ENCODE data around the gene KIRREL1.

KIRREL1 gene

DNA sequence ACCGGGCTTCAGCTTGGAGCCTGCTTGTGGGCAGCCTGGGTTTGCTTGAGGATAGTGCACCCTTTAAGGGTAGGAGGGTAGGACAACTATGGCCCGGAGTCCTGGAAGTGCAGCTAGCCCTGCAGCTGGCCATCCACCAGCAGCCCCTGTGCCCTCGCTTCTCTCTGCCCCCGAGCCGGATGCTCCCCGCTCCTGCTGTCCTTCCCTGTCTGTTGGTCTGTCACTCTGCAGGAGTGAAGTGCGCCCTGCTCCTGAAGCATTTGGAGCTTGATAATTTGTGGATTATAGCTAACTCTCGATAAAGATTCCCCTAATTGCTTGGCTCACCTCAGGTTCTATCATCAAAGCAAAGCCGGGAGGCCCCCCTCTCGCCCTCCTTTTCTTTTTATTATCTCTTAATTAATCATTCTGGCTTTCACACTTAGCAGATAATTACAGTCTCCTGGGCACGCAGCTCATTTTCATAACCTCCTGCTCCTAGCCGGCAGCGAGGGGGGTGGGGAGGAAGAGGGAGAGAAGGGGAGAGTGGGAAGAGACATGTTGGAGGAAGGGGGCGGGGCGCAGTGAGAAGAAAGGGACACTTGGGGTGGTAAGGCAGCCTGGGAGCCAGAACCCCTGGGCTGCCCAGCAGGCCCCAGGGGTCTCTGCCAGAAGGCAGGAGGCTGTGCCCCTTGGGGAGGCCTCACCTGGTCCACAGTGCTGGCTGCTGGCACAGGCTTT, 14.4 kb downstream of the KIRREL1 start:
- no peak for DNase-seq

DNA sequence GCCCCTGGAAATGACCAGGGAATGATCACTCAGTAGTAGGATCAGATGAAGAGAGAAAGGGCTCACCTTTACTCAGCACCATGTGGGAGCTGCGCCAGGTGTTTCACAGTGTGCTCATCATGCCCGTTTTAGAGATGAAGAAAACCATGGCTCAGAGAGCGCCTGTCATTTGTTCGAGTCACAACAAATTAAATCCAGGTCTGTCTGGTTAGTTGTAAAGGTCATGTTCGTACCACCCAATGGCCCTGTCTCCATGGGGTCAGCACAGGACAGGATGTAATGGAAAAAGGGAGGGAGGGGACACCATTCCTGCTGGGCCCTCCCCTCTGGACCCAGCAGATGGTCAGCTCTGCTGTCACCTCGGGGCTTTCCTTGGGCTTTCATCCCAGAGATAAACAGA, 15.2 kb downstream of the KIRREL1 start:
- no peak for DNase-seq

DNA sequence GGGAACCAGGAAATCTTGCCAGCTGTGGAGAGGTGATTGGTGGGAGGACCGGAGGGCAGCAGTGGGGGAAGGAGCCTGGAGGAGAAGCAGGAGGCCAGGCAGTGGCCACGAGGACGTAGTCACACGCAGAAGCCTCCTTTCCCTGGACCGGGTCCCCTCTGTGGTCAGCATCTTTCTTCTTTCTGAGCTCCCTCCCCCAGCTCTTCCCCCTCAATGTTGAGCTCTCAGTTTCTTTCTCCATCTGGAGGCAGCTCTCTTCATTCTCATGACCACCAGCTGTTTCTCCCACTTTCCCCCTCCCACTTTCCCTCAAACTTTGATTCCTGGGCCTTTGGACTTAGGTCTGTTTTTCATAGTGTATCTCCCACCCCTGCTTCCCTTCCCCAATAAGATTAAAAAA, 18.3 kb downstream of the KIRREL1 start:
- no peak for DNase-seq

DNA sequence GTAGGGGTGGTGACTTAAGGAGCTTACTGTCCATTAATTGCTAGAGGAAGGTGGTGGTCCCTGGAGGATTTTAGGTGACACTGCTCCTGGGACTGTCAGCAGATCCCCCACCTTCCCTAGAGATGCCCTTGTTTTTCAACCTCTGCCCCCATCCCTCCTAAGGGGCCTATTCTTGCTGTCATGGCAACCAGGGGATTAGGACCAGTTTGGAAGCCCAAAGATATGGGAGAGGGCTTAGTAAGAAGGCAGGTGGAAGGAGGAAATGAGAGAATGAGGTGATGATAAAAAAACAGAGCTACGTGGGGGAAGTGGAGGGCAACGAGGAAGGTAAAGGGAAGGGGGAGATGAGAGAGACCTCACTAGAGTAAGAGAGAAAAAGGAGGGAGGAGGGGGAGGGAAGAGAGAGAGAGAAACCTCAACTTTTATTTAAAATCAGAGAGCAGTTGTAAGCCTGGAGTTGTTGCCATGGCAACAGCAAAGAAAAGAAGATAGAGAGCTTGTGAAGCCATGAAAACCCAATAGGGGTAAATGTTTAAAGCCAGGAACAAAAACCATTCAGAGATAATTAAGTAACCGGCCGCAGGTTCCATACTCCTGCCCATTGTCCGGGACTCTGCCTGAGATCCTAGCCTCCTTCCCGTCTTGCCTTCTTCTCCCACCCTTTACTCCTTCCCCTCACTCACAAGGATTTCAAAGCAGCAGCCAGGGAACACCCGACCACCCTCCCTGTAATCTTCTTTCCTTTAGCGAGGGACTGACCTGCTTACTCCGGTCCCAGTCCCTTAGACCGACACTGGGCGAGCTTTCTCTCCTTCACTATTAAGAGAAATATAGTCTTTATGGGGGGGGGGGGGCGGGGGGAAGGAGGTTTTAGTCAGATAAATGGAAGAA, 20.6 kb downstream of the KIRREL1 start:
- no peak for DNase-seq

DNA sequence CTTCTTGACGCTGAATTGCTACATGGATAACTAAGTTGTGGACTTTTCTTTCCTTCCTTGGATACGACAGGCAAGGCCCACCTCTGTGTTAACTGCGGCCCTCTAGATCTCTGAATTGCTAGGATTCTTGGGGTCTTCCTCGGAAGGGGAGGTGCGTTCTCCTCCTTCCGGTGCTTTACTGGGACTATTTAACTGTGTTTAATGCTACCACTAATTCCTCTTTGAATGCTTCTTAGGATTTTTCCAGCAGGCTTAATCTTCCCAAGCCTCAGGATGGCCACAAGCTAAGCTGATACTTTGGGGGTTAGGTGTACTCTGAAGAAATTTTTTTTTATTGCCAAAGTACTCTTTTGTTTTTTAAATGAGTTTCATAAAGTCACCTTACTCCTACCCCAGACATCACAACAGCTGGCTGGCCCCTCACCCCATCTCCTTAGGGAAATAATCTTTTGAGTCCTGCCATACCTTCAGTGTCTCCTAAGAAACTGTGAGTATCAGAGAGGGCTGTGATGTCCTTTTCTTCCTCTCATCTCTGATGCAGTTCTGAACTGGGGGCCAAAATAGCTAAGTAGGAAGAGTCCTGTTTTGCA, 21.4 kb downstream of the KIRREL1 start:
- DNase-seq, result no peak

DNA sequence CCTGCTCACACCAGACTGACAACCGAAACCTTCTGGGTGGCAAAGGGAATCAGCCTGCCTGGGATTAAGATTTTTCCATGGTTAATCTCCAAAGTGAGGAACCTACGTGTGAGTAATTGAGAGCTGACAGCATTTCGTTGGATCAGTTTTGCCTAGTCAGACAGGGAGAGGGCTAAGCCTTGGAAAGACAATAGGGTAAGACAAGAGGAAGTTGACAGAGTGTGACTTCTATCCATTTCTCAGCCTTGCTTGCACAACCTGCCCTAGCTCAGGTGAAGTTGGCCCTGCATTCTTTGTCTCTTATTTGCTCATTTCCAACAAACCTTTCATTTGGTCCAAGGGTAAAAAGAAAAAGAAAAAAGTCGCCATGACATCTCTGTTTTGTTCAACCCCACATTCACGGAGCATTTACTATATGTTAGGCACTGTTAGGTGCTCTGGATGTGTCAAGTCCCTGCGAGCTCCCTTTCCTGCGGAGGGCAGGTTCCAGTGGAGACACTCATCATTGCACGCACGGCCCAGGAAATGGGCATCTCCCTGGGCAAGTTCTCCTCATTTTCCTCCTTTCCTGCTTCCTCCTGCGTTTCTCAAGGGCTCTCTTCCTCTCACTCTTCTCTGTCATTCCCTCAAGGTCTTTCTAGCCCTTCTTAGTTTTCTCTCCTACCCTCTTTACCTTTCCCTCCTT, 23.3 kb downstream of the KIRREL1 start:
- DNase-seq, result no peak

DNA sequence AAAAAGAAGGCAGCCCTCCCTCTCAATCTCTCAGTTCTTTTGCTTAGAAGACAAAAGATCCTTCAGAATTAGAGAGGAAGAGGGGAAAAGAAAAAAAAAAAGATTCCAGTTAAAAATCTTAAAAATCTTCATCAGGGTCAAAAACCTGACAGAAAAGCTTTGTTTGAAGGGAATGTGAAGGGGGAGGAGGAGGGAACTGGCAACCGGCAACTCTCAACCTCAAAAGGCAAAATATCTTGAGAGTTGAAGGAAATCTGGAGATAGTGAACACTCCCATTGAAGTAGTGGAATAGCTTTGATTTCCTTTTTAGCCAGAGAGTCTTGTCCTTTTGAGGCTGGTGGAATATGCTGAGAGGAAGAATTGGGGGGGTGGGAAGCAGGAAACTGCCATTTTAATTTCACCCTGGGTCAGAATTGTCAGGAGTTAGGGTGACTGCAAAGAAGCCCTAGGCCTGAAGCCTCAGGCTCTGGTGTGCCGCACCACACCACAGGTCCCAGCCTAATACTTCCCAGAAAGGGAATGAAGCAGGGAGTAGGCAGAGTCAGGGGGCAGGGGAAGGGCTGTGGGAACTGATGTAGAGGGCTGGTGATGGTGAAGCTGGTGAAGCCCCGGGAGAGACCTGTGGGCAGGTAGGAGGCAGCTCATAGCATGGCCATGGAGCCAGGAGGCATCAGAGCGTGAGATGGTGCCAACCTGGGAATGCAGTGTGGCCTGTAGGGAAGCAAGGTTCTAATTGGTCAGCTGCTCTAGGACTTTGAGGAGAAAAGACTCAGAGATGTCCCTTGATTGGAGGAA, 24.6 kb downstream of the KIRREL1 start:
- DNase-seq, result no peak

DNA sequence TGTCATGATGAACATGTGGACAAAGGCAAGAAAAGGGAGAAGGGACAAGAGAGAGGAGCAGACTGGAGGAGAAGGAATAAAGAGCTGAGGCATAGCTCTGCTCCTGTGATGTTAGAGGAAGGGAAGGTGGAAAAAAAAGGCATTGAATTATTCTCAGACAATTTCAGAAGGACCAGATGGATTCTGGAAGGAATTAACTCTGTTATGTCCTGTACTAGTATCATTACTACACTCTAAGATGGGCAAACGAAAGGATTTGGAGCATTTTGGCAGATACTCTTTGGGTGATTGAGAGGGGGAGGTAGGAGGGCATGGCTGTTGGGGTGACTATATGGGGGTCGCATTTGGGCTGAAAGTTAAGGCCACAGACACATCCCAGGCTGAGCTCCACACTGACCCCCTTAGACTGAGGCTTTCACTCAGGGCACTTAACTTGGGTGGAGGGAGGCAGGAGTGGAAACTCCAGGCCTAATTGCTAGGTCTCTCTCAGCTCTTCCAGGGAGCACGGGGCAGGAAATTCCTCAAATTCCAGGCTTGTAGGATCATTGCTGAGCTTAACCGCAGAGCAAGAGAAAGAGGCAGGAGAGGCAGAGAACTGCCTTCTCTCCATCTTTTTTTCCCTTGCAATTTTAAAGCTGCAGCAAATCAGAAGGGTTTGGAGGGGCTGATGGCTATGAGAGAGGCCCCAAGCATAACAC, 25.9 kb downstream of the KIRREL1 start:
- DNase-seq, result no peak

DNA sequence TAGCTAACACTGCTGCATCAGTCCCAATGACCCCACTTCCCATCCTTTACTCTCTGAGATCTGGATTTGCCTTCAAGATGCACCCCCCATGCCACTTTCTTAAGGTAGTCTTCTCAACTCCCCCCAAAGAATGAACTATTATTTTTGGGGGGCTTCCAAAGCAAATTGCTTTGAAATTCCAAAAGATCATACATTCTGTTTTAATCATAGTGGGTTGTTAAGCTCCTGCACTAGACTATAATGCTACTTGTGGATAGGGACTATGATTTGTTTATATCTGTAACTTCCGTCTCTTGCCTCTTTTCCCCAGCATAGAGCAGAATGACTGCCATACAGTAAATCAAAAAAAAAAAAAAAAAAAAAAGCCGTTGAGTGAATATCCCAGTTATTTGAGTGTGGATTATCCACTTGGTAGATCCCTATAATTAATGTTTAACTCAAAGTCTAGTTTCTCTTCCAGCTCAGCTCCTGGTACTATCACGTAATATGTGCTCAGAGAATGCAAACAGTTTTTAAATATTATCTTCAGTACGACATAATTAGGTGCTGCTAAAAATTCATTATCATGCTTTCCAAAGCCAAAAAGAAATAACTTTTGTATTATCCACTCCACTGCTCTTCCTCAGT, 26.9 kb downstream of the KIRREL1 start:
- no peak for DNase-seq

DNA sequence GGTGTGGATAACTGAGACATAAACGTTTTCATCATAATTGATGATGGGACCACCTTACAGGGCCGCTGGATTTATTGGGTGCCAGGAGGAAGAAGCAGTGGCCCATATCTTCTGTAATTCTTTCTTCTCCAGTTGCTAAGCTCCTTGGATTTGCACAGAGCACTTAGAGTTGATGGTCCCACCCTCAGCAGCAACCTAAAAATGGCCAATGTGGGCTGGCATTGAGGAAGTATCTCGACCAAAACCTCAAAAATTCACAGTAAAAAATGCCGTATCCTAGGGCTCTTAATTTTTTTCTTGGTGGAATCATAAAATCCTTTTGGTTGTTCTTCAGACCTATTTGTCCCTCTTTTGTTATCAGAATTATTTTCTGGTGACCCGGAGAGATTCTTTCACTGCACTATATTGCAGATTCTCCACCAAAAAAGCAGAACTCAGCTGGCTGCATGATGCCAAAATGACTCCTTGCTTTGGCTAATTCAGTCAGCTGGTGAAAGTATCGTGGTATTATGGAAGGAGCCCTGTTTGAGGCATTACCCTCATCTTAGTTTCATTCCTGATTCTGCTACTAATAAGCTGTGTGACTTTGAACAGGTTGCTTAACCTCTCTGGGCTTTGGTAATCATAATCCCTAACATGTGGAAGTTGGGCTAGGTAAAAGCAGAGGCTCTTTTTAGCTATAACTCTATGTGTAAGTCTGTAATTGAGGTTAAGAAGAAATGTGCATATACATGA, 27.6 kb downstream of the KIRREL1 start:
- DNase-seq, result no peak

DNA sequence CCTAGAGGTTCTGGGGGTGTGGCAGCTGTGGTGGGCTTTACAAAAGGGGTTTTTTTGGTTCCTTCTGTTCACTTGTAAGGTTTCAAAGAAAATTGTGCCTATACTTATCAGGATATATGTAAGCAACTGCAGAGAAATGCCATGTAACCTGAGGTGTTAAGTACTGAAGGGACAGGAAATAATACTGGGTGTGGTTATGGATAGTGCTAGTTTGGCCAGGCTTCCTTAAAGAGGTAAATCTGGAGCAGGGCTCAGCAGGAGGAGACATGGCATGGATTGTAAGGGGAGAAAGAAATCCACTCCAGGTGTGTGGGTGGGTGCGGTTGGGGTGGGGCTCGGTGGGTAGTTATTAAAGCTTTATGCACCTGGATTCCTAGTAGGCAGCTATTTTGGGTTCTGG, 28.3 kb downstream of the KIRREL1 start:
- DNase-seq, result no peak

DNA sequence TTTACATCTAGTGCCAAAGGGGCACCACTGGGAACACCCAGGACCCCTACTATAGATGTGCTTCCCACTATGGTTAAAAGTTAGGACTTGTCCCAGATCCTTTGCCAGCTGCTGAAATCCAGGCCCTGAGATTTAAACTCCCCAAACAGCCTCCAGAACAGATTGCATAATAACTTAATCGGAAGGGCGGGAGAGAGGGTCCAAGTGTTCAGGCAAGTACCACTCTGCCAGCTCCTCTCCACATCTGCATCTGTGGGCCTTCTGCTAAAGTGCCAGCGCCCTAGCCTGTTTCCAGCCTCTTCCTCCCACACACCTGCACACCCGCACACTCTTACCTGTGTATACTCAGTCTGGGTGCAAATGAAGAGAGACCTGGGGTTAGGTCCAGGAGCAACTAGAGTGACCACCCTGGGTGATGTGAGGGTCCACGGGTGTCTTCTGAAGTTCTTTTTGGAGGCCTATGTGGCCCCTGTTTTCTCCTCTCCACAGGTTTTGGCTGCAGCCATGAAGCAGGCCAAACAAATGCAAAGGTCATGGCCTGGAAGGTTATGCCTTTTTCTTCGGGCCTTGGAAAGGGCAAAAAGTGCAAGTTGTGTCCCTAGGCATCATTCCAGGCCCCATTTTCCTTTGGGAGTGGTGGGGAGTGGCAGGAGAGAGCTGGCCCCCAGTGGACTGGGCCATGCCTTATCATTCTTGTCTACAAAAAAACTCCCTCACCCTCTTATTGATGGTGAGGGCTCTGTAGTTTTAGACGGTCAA, 29.3 kb downstream of the KIRREL1 start:
- no peak for DNase-seq

DNA sequence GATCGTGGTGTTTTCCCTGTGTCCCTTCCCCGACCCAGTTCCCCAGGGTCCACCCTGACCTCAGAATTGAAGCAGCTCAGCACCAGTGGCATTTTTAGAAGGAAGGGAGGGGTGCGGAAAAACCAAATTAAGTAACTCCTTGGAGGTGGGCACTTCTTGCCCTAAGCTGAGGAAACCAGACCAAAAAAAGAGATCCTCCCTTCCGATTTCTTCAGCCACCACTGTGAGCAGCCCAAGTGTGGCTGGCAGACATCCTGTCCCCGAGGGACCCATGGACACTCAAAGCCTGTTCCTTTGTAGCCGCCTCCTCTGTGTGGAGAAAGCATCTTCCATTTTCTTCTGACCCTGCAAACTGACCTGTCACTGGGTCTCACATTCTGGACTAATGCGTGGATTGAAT, 31.3 kb downstream of the KIRREL1 start:
- no peak for DNase-seq

DNA sequence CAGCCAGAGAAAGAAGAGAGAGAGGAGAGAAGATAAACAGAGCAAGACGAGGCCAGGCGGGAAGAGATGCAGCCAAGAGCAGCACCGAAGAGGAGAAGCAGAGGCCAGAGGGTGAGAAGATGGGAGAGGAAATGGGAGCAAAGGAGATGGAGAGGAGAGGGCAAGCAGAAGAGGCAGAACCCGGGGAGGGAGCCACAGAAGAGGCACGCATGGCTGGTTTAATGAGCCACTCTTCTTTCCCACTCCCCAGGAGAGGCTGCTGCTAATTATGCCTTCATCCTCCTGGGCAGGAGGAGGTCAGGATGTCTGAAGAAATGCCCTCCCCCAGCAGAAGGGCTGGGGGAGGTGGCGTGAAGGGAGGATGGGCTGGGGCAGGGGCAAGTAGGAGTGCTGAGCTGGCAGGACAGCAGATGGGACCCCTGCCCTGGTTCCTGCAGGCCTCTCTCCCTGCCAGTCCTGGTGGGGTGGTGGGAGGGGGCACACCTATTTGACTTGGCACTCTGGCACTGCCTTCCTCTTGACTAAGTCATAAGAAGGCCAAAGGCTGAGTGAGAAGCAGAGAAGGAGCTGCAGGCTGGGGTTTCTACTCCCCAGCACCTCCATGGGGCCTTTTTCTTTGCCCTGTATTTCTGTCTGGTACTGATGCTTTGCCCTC, 32.3 kb downstream of the KIRREL1 start:
- DNase-seq, result no peak

DNA sequence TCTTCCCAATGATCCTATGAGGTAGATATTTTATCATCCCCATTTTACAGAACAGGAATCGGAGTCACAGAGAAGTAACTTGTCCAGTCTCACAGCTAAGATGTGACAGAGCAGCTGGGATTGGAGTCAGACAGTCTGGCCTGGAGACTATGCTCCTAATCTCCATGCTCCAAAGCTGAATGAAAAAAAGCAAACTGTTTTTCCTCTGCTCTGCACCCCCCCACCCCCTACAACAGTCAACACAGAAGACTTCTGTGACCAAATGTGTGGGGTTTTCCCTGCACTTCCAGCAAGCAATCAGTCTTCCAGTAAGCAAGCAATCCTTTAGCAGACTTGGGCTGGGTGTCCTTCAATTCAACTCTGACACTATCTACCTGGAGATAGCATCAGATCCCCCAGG, 33.2 kb downstream of the KIRREL1 start:
- no peak for DNase-seq

DNA sequence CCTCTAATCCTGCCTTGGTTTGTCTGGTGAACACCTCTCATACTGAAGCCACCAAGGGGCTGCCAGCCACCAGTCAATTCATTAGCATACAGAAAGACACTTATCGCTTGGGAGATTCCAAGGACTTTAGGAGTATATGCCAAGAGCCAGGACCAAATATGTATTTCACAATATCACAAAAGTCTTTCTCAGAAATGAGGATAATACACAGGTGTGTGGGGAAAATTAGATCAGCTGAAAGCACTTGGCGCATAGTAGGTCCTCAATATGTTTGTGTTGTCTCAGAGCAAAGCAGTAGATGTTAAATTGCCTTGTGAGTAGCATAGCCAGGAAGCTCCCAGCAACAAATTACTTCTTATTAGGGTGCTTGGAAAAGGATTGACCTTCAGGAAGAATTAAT, 34.1 kb downstream of the KIRREL1 start:
- DNase-seq, result no peak

DNA sequence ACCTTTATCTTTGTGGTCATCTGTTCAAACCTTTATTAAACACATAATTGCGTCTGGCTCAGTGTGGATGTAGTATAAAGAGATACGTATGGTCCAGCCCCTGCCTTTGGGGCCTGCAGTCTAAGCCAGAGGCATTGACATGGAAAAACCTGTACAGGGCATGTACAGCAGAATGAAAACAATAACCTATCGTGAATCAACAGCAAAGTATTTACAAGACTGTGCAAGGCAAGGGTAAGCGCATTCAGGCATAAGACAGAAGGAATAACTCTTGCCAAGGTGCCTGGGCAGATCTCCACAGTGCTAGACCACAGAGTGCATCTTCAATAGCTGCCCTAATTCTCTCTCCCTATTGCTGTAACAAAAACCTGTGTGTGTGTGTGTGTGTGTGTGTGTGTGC, 35.5 kb downstream of the KIRREL1 start:
- no peak for DNase-seq

DNA sequence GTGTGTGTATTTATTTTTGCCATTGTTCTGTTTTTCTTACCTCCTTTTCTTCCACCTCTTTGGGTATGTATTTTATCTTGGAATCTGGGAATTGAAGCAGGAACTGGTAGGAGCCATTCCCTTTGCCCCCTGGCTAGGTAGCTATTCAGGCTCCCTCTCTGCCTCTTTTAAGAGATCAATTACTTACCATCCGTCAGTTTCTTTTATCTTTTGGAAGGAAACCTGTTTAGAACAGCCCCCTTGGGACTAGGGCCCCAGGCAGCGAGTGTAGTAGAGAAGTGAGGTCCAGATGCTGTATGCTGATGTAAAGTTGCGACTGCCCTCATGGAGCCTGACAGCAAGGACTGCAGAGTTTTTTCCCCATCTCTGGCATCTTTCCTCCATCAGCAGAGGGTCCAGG, 41.6 kb downstream of the KIRREL1 start:
- DNase-seq, result no peak

DNA sequence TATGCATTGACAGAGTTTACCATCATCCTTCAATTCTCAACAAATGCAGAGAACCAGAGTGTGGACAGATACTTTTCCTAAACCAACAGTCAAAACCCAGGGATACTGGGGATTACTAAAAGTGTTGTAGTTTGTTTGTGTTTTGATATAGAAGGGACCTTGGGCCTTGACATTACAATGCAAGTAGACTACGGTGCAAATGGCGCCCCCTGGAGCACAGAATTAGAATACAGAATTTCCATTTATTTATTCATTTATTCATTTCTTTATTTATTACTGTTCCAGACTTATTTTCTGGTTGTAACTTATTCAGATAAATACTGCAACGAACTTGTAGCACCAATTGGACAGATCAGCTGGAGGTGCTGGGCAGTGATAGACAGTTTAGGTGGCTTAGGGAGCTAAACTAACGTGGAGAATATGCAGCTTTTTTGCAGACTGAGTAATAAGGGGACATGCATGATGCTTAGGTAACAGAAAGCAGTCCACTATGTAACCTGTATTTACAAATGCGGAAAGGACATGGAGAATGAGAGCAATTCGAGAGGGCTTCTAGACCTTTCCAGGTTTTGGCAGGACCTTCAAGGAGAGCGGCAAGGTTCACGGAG, 42.6 kb downstream of the KIRREL1 start:
- DNase-seq, result peak in 1 of 2 donors; percentile 1

All from CD4-positive, alpha-beta T cell treated with Interleukin-4 for 1 hour (primary cell).